Activated T-helper 2 cell treated with anti-CD3 and anti-CD28 coated beads, Interferon-gamma antibody, Interleukin-2, Interleukin-4, amounts not matched to agents 10 μg/mL and 5 μg/mL and 100 μg/mL, durations not matched to agents 14 hours and 24 hours and 36 hours (primary cell): ENCODE measurements around the gene MYL12B. TPM values are rescaled to one million over a fixed set of nuclear protein-coding genes. Genes with fewer than 3 reads are reported as not detected.
"Not testable (repeated sequence)": the region's sequence is repeated elsewhere in the genome, so short reads cannot be mapped to it uniquely, and the experiment has no call there.

ENCODE experiments used
- DNase-seq: peaks from one replicate; pipeline ENCODE4 v3.0.0; 2021; ENCODE audit warnings: low spot score
- H3K27ac Mint-ChIP-seq: one replicate; pipeline ENCODE4 v1.8.0; 2021; ENCODE audit warnings: mixed read lengths
- H3K27me3 Mint-ChIP-seq: one replicate; pipeline ENCODE4 v1.8.0; 2021; ENCODE audit warnings: low read depth, mixed read lengths
- H3K36me3 Mint-ChIP-seq: one replicate; pipeline ENCODE4 v1.8.0; 2021; ENCODE audit warnings: low read depth, mixed read lengths
- H3K4me1 Mint-ChIP-seq: one replicate; pipeline ENCODE4 v1.8.0; 2021; ENCODE audit warnings: low read depth, mixed read lengths
- H3K4me3 Mint-ChIP-seq: one replicate; pipeline ENCODE4 v1.8.0; 2021; ENCODE audit warnings: low read depth, mild to moderate bottlenecking, moderate library complexity, mixed read lengths
- H3K9me3 Mint-ChIP-seq: one replicate; pipeline ENCODE4 v1.8.0; 2021; ENCODE audit warnings: mixed read lengths
- intact Hi-C: fragments of 100-400 bp; cut with micrococcal nuclease; formaldehyde crosslinking; loops from one replicate; pipeline ENCODE4 v1.15.1; 2023
- total RNA-seq: library from RNA; stranded (reverse); gene quantifications from 2 replicates; pipeline ENCODE4 v1.2.3, GENCODE V29; 2022

Gene MYL12B
- 243 and 245 TPM in 2 replicates for total RNA-seq

GRCh38 chr18:3261373-3262233, at the start of gene MYL12B:
Gene MYL12B, plus strand, starts transcription at chr18:3262133. Its CDS starts 10,766 bp downstream, at chr18:3272899.
- Mint-ChIP-seq H3K4me1 (peaks cover 69% of the 10 kb centered on the region), H3K27me3 (no peaks in the 10 kb centered on the region), H3K36me3 (peaks cover 44% of the 10 kb centered on the region), H3K9me3 (no peaks in the 10 kb centered on the region), H3K4me3 (peak within 1 kb of the TSS; percentile 97), H3K27ac (peak within 1 kb of the TSS; percentile 99)
- peak; percentile 77 for DNase-seq
- intact Hi-C loops, result loop anchor here (1.0 to 5.0 kb wide), 8 partner anchors 11 to 689 kb away; partner anchors contain the start of genes METTL4, MYL12A and NDC80

- DNase-seq, result no peak
- Mint-ChIP-seq H3K27ac (no peak overlapping the region), H3K4me3 (no peak overlapping the region), H3K9me3 (no peaks in the 10 kb centered on the region), H3K36me3 (no peaks in the 10 kb centered on the region), H3K4me1 (peaks cover 15% of the 10 kb centered on the region), H3K27me3 (peaks cover 5% of the 10 kb centered on the region)
- intact Hi-C loops, result loop anchor here (2.0 kb wide), 1 partner anchor 34 kb away; the partner anchor contains the start of gene MYL12A
These were observed 49.3 kb upstream of the MYL12B start for GRCh38 chr18:3212657-3213056.

DNA sequence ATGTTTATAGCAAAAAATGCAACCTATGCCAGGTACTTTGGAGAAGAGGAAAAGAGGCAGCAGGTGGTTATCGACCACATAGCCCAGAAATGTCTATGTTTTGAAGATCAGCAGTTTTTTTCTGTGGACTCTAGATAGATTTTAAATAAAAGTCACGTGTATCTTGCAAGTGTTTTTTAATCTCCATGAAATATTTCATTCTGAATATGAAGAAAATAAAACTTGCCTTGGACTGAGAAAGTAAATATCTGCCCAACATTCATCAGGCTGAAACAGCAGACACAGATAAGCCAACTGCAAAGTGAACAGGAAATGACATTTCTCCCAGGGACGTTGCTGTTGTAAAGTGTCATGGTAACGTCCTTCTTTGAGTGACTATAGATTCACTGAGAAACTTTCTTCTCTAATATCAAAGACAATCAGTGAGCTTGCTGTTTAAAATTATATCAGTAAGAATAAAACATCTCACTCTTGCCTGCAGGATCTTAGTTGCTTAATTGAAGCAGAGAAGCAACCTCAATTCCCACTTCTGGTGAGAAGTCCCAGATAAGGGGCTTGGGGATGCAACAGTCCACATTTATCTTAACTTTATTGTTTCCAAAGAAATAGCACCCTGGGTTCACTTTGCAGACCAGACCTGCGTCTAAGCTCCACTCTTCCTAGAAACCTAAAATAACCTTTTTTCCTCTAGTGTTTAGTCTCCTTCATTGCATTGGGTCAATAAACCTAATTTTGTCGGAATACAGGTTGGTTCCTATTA, 48.5 kb upstream of the MYL12B start:
- H3K27me3 Mint-ChIP-seq, result peaks cover 7% of the 10 kb centered on the region
- DNase-seq, result no peak
- H3K36me3 Mint-ChIP-seq, result no peaks in the 10 kb centered on the region
- H3K4me3 Mint-ChIP-seq, result no peak overlapping the region
- intact Hi-C loops, result loop anchor here (2.0 kb wide), 1 partner anchor 33 kb away; the partner anchor contains the start of gene MYL12A
- H3K27ac Mint-ChIP-seq, result no peak overlapping the region
- no peaks in the 10 kb centered on the region for H3K9me3 Mint-ChIP-seq
- H3K4me1 Mint-ChIP-seq, result peaks cover 15% of the 10 kb centered on the region

- H3K9me3 Mint-ChIP-seq, result no peaks in the 10 kb centered on the region
- no peak overlapping the region for H3K4me3 Mint-ChIP-seq
- H3K27me3 Mint-ChIP-seq, result peaks cover 16% of the 10 kb centered on the region
- H3K27ac Mint-ChIP-seq, result no peak overlapping the region
- no peaks in the 10 kb centered on the region for H3K36me3 Mint-ChIP-seq
- intact Hi-C loops, result no loop called here
- DNase-seq, result no peak
- peaks cover 13% of the 10 kb centered on the region for H3K4me1 Mint-ChIP-seq
These were observed 46.9 kb upstream of the MYL12B start for GRCh38 chr18:3214855-3215637.

DNA sequence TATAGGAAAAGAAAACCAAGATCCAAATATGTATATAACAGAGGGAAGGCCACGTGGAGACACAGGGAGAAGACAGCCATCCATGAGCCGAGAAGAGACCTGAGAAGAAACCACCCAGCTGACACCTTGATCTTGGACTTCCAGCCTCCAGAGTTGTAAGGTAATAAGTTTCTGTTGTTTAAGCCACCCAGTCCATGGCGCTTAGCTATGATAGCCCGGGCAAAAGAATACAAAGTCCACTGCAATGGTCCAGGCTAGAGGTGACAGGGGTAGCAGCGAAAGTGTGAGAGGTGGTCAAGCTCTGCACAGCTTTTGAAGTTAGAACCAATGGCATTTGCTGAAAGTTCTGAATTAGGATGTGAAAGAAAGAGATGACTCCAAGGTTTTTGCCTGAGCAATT, 44.9 kb upstream of the MYL12B start:
- DNase-seq, result no peak
- Mint-ChIP-seq H3K9me3 (no peaks in the 10 kb centered on the region), H3K27ac (no peak overlapping the region), H3K36me3 (no peaks in the 10 kb centered on the region), H3K27me3 (peaks cover 29% of the 10 kb centered on the region), H3K4me1 (peaks cover 10% of the 10 kb centered on the region), H3K4me3 (no peak overlapping the region)
- intact Hi-C loops, result no loop called here

GRCh38 chr18:3217948-3218647, 43.8 kb upstream of the MYL12B start:
- no peak for DNase-seq

GRCh38 chr18:3218819-3219218, 43.1 kb upstream of the MYL12B start:
- no peaks in the 10 kb centered on the region for H3K36me3 Mint-ChIP-seq
- peaks cover 32% of the 10 kb centered on the region for H3K27me3 Mint-ChIP-seq
- intact Hi-C loops, result no loop called here
- no peaks in the 10 kb centered on the region for H3K9me3 Mint-ChIP-seq
- H3K27ac Mint-ChIP-seq, result no peak overlapping the region
- DNase-seq, result no peak
- peaks cover 7% of the 10 kb centered on the region for H3K4me1 Mint-ChIP-seq
- H3K4me3 Mint-ChIP-seq, result no peak overlapping the region

More at GRCh38 chr18:3217948-3218647, 43.8 kb upstream of the MYL12B start:
- Mint-ChIP-seq H3K9me3 (no peaks in the 10 kb centered on the region), H3K4me3 (no peak overlapping the region), H3K4me1 (peaks cover 6% of the 10 kb centered on the region), H3K27ac (no peak overlapping the region), H3K36me3 (no peaks in the 10 kb centered on the region), H3K27me3 (peaks cover 29% of the 10 kb centered on the region)
- intact Hi-C loops, result no loop called here

DNA sequence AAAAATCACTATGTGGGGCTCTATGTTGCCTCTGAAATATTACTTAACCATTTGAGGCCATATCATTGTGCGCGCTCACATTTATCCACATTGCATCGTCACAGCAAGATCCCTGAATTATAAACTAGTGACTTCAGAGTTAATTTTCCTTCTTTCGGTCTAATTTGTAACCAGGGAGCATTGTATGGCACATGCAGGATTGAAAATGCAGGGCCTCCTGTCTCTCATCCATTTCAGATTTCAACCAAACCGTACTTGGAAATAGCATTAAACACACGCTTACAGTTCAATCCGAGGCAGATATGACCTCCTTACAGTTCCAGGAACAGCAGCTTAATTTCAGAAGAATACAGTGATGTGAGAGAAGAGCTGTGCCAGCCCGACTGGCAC, 42.7 kb upstream of the MYL12B start:
- Mint-ChIP-seq H3K27ac (no peak overlapping the region), H3K9me3 (no peaks in the 10 kb centered on the region), H3K27me3 (peaks cover 32% of the 10 kb centered on the region), H3K4me1 (peaks cover 7% of the 10 kb centered on the region), H3K4me3 (no peak overlapping the region), H3K36me3 (no peaks in the 10 kb centered on the region)
- intact Hi-C loops, result no loop called here
- DNase-seq, result no peak

- intact Hi-C loops, result no loop called here
- Mint-ChIP-seq H3K27ac (no peak within 1 kb of the TSS), H3K4me1 (peaks cover 7% of the 10 kb centered on the region), H3K4me3 (no peak within 1 kb of the TSS), H3K27me3 (peaks cover 32% of the 10 kb centered on the region), H3K9me3 (no peaks in the 10 kb centered on the region), H3K36me3 (no peaks in the 10 kb centered on the region)
- DNase-seq, result no peak
These were observed 42.1 kb upstream of the MYL12B start, which contains the start of gene MYOM1 for GRCh38 chr18:3219631-3220335. Gene MYOM1, minus strand, starts transcription at chr18:3219968. Its CDS starts 4,745 bp downstream, at chr18:3215223.

- H3K27ac Mint-ChIP-seq, H3K36me3 Mint-ChIP-seq, H3K4me1 Mint-ChIP-seq, DNase-seq, H3K4me3 Mint-ChIP-seq, intact Hi-C loops, H3K9me3 Mint-ChIP-seq: not testable (repeated sequence)
- peaks cover 34% of the 10 kb centered on the region for H3K27me3 Mint-ChIP-seq
These were observed 41.1 kb upstream of the MYL12B start for GRCh38 chr18:3220868-3221267.

- Mint-ChIP-seq H3K36me3 (no peaks in the 10 kb centered on the region), H3K4me3 (no peak overlapping the region), H3K9me3 (no peaks in the 10 kb centered on the region), H3K27me3 (peaks cover 36% of the 10 kb centered on the region), H3K4me1 (peaks cover 7% of the 10 kb centered on the region), H3K27ac (no peak overlapping the region)
- intact Hi-C loops, result no loop called here
- DNase-seq, result no peak
These were observed 40.4 kb upstream of the MYL12B start for GRCh38 chr18:3221496-3221895.
